M059J (cell line): ENCODE measurements around the gene PTPMT1. TPM values are rescaled to one million over a fixed set of nuclear protein-coding genes. Genes with fewer than 3 reads are reported as not detected.

Experiments
- DNase-seq: peaks from one replicate; pipeline ENCODE4 v3.0.0-alpha.2; 2012; ENCODE audit warnings: low read depth
- total RNA-seq: library from RNA; depleted of rRNA; stranded (reverse); fragments of >200 nt; shearing (Covaris generic); gene quantifications from 2 replicates; pipeline ENCODE4 v1.2.3, GENCODE V29; 2014

Gene PTPMT1
- total RNA-seq, 1 experiment from 2014 or later, result 183 TPM

- DNase-seq, result peak; percentile 87
Measured at GRCh38 chr11:47578524-47579494, 13.4 kb downstream of the PTPMT1 start, which contains the start of the genes KBTBD4 and NDUFS3. KBTBD4 (minus strand) TSS chr11:47578970; CDS start chr11:47578951, 19 bp downstream. NDUFS3 (plus strand) TSS chr11:47579074; CDS start chr11:47579092, 18 bp downstream.

- DNase-seq, result no peak
Measured at GRCh38 chr11:47583844-47584243, 18.4 kb downstream of the PTPMT1 start.

- DNase-seq, result no peak
Measured at GRCh38 chr11:47586098-47586855, 20.9 kb downstream of the PTPMT1 start, which contains the start of gene FAM180B. FAM180B (plus strand) TSS chr11:47586678; CDS start chr11:47586769, 91 bp downstream.

- no peak for DNase-seq
Measured at GRCh38 chr11:47587039-47587716, 21.8 kb downstream of the PTPMT1 start.

- DNase-seq, result no peak
Measured at GRCh38 chr11:47587723-47588326, 22.4 kb downstream of the PTPMT1 start.

- DNase-seq, result no peak
Measured at GRCh38 chr11:47589118-47589517, 23.7 kb downstream of the PTPMT1 start.

GRCh38 chr11:47589584-47589976 is 24.2 kb downstream of the PTPMT1 start:
- no peak for DNase-seq

- no peak for DNase-seq
Measured at GRCh38 chr11:47589977-47590861, 24.8 kb downstream of the PTPMT1 start.

- DNase-seq, result no peak
Measured at GRCh38 chr11:47591764-47592163, 26.4 kb downstream of the PTPMT1 start.

- no peak for DNase-seq
Measured at GRCh38 chr11:47592251-47592650, 26.9 kb downstream of the PTPMT1 start.

- DNase-seq, result no peak
Measured at GRCh38 chr11:47592970-47593369, 27.6 kb downstream of the PTPMT1 start.

GRCh38 chr11:47593492-47593933 is 28.1 kb downstream of the PTPMT1 start:
- DNase-seq, result no peak

- no peak for DNase-seq
Measured at GRCh38 chr11:47593934-47594855, 28.8 kb downstream of the PTPMT1 start, which contains the start of gene C1QTNF4. C1QTNF4 (minus strand) TSS chr11:47594411; CDS start chr11:47590810, 3,601 bp downstream.

GRCh38 chr11:47595029-47595428 is 29.6 kb downstream of the PTPMT1 start:
- DNase-seq, result no peak

GRCh38 chr11:47595967-47596366 is 30.6 kb downstream of the PTPMT1 start:
- DNase-seq, result no peak

- no peak for DNase-seq
Measured at GRCh38 chr11:47599902-47600301, 34.5 kb downstream of the PTPMT1 start.

- DNase-seq, result no peak
Measured at GRCh38 chr11:47603295-47603694, 37.9 kb downstream of the PTPMT1 start.

GRCh38 chr11:47605921-47606320 is 40.5 kb downstream of the PTPMT1 start:
- DNase-seq, result no peak

GRCh38 chr11:47606731-47607130 is 41.3 kb downstream of the PTPMT1 start:
- DNase-seq, result no peak
